Transverse colon (tissue), 4 donors: Measurements from ENCODE around the gene NRAS. TPM values are rescaled to one million over a fixed set of nuclear protein-coding genes. Genes with fewer than 3 reads are reported as not detected.

Experiments used
- DNase-seq: peaks from one replicate; pipeline ENCODE4 v3.0.0-alpha.2; 2019
- H3K27ac ChIP-seq, 4 donors: fragments of 200-600 bp; sonication (generic); 2 replicates each; pipeline ENCODE4 v1.5.1; 2016 to 2018; ENCODE audit warnings: inconsistent platforms in 4 of 4
- H3K27me3 ChIP-seq: fragments of 200-600 bp; sonication (generic); 2 replicates; pipeline ENCODE4 v1.5.1; 2017; ENCODE audit warnings: inconsistent platforms
- H3K36me3 ChIP-seq, 4 donors: fragments of 200-600 bp; sonication (generic); 2 replicates each; pipeline ENCODE4 v1.5.1; 2017 to 2019; ENCODE audit warnings: inconsistent platforms in 4 of 4
- H3K4me1 ChIP-seq, 4 donors: fragments of 200-600 bp; sonication (generic); 2 replicates each; pipeline ENCODE4 v1.5.1; 2017 to 2020; ENCODE audit warnings: inconsistent platforms in 4 of 4
- H3K4me3 ChIP-seq, 4 donors: fragments of 200-600 bp; sonication (generic); 1 replicate in 1 of 4; 2 replicates in 3 of 4; pipeline versions ENCODE4 v1.5.1 to v1.6.1; 2017 to 2019; ENCODE audit warnings: inconsistent platforms in 4 of 4
- H3K9me3 ChIP-seq, 2 donors: fragments of 200-600 bp; sonication (generic); 2 replicates each; pipeline ENCODE4 v1.5.1; 2017 to 2019; ENCODE audit warnings: inconsistent platforms in 2 of 2
- CTCF ChIP-seq, 5 experiments: fragments of 200-600 bp in 3 of 5; fragments of 450-650 bp in 2 of 5; sonication (generic) in 3 of 5; IDR thresholded peaks; 1 replicate in 2 of 5; 2 replicates in 3 of 5; pipeline ENCODE4 v1.5.1; 2016 to 2017; ENCODE audit warnings: antibody characterized with exemption in 5 of 5, inconsistent platforms in 3 of 5, mild to moderate bottlenecking in 2 of 5, moderate library complexity in 1 of 5
- EP300 ChIP-seq: sonication (generic); formaldehyde crosslinking; IDR thresholded peaks from one replicate; pipeline ENCODE4 v1.6.1; 2017; ENCODE audit warnings: antibody characterized with exemption, low read depth
- POLR2A ChIP-seq: fragments of 450-650 bp; IDR thresholded peaks from one replicate; pipeline ENCODE4 v1.6.1; 2016; ENCODE audit warnings: antibody characterized with exemption, mild to moderate bottlenecking, moderate library complexity
- POLR2AphosphoS5 ChIP-seq, 3 donors: sonication (generic); formaldehyde crosslinking; IDR thresholded peaks; one replicate each; pipeline ENCODE4 v1.6.1; 2016; ENCODE audit warnings: antibody characterized with exemption in 3 of 3
- WGBS, 2 donors: methylation state at CpG; one replicate each; pipeline ENCODE4 v1.1.5; 2018; ENCODE audit warnings: low coverage in 1 of 2; 5-methylcytosine and 5-hydroxymethylcytosine counted together
- in situ Hi-C, 4 donors: fragments of 200-750 bp; cut with MboI; loops; one replicate each; pipeline versions ENCODE4 v1.15.0 to v1.15.1; 2017; ENCODE audit warnings: low sequenced_read_pairs in 3 of 4, low pct_ligation_motif_present in 1 of 4, low pct_unique_long_range_greater_than_20kb in 1 of 4
- intact Hi-C: fragments of 100-400 bp; cut with DNase I; formaldehyde crosslinking; loops from one replicate; pipeline ENCODE4 v1.15.1; 2023; ENCODE audit warnings: low total_unique reads
- total RNA-seq, 4 donors: library from RNA; depleted of rRNA; stranded (reverse); fragments of >200 nt; gene quantifications; one replicate each; pipeline ENCODE4 v1.1.0, GENCODE V29; 2016

Gene NRAS
- total RNA-seq, 4 donors from 2014 or later, result 14.5 to 56.3 (median 44.6) TPM

DNA sequence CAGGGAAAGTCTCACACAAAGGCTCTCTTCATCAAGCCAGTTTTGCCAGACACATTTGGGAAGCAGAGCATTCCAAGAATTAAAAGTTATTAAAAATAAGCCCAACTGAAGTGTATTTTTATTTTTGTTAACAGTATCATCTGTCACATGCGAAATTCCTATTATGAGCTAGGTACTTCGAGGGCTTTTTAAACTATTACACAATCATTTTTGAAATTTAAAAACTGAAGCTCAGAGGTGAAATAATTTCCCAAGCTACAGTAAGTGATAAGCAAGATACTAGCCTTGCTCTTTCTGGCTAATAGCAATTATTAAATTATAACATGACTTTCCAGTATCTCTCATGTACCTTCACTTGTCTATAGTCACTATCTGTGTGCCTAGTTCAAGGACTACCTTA, 12.0 kb upstream of the NRAS start:
- TF ChIP-seq EP300, result no peak
- TF ChIP-seq POLR2AphosphoS5 (IDR thresholded peaks at IDR 0.05), result no peak
- no peak for TF ChIP-seq CTCF (IDR thresholded peaks at IDR 0.05)
- no peak for TF ChIP-seq POLR2A
- WGBS, 2 donors, result 90 to 94% methylated on average over 2 of the region's 2 CpGs
- no peak for DNase-seq
- in situ Hi-C loops (no loop called here), intact Hi-C loops (no loop called here)
- Histone ChIP-seq H3K4me3 (no peak overlapping the region), H3K4me1 (peaks cover 0 to 3% (median 0%) of the 10 kb centered on the region in 4 donors), H3K27me3 (no peaks in the 10 kb centered on the region), H3K27ac (no peak overlapping the region), H3K9me3 (no peaks in the 10 kb centered on the region), H3K36me3 (peaks cover 0 to 88% (median 40%) of the 10 kb centered on the region in 4 donors)

DNA sequence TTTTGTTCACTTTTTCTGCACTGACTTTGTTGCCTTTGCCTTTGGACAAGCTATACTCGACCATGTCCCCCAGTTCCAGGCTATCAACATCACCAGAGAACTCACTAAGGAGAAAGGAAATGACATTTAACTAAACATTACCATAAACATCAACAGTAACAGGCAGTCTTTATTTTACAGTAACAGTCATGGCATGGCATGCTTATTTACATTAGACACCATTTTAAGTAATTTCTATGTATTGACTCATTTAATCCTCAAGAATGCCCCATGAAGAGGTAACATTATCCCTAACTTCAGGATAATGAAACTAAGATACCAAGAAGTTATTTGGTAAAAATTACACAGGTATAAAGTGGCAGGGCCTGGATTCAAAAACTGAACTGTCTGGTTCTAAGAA, 8.7 kb upstream of the NRAS start:
- 88 to 92% methylated on average over 1 of the region's 1 CpG for WGBS, 2 donors
- no peaks in the 10 kb centered on the region for H3K27me3 ChIP-seq
- H3K4me1 ChIP-seq, result peaks cover 0 to 3% (median 0%) of the 10 kb centered on the region in 4 donors
- no peak overlapping the region for H3K4me3 ChIP-seq
- intact Hi-C loops (no loop called here), in situ Hi-C loops (no loop called here)
- no peak for DNase-seq
- peaks cover 0 to 85% (median 39%) of the 10 kb centered on the region in 4 donors for H3K36me3 ChIP-seq
- no peak for TF ChIP-seq CTCF (IDR thresholded peaks at IDR 0.05)
- TF ChIP-seq POLR2A, result no peak
- no peaks in the 10 kb centered on the region for H3K9me3 ChIP-seq
- H3K27ac ChIP-seq, result no peak overlapping the region

GRCh38 chr1:114723915-114724314, 7.3 kb upstream of the NRAS start:
- H3K27me3 ChIP-seq, result no peaks in the 10 kb centered on the region
- intact Hi-C loops (no loop called here), in situ Hi-C loops (loop anchor here in 1 of 4 donors (25.0 kb wide), 1 partner anchor 137 kb away; the partner anchor contains the start of gene BCAS2)
- WGBS, 2 donors, result 67 to 100% methylated on average over 1 of the region's 1 CpG
- DNase-seq, result no peak
- H3K4me1 ChIP-seq, result peaks cover 0 to 8% (median 2%) of the 10 kb centered on the region in 4 donors
- H3K9me3 ChIP-seq, result no peaks in the 10 kb centered on the region
- peaks cover 0 to 86% (median 40%) of the 10 kb centered on the region in 4 donors for H3K36me3 ChIP-seq
- TF ChIP-seq POLR2A (no peak), CTCF (IDR thresholded peaks at IDR 0.05) (no peak), POLR2AphosphoS5 (IDR thresholded peaks at IDR 0.05) (no peak), EP300 (no peak)
- H3K4me3 ChIP-seq, result no peak overlapping the region
- no peak overlapping the region for H3K27ac ChIP-seq

DNA sequence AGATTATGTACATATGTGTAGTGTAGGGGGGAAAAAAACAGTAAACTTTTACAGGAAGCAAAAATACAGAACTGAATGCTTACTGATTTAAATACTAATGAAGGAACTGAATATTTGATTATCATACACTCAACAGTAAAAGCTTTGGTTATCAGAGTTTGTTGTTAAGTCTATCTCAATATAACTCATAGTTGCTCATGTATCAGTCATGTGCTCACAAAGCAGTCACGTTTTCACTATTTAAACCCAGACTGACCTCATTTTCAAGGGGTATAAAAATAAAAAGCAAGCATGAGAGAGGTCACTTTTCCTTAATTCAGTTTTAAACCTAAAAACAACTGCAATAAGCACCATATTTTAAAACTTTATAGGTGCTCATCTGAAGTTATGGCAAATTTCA, 6.9 kb upstream of the NRAS start:
- DNase-seq, result no peak
- WGBS, 2 donors, result 0 to 22% methylated on average over 1 of the region's 1 CpG
- intact Hi-C loops, result no loop called here
- H3K36me3 ChIP-seq, result peaks cover 0 to 90% (median 39%) of the 10 kb centered on the region in 4 donors
- no peak overlapping the region for H3K27ac ChIP-seq
- in situ Hi-C loops, result loop anchor here in 1 of 4 donors (25.0 kb wide), 1 partner anchor 136 kb away; the partner anchor contains the start of gene BCAS2
- H3K4me1 ChIP-seq, result peaks cover 0 to 8% (median 2%) of the 10 kb centered on the region in 4 donors
- no peak for TF ChIP-seq EP300
- no peak for TF ChIP-seq POLR2A
- TF ChIP-seq POLR2AphosphoS5 (IDR thresholded peaks at IDR 0.05), result no peak
- no peaks in the 10 kb centered on the region for H3K27me3 ChIP-seq
- H3K4me3 ChIP-seq, result no peak overlapping the region
- H3K9me3 ChIP-seq, result no peaks in the 10 kb centered on the region

GRCh38 chr1:114720492-114720891, 3.9 kb upstream of the NRAS start:
- Histone ChIP-seq H3K27ac (no peak overlapping the region), H3K9me3 (no peaks in the 10 kb centered on the region), H3K4me3 (no peak overlapping the region), H3K4me1 (peaks cover 8 to 20% (median 10%) of the 10 kb centered on the region in 4 donors), H3K36me3 (peaks cover 0 to 75% (median 31%) of the 10 kb centered on the region in 4 donors), H3K27me3 (no peaks in the 10 kb centered on the region)
- in situ Hi-C loops (loop anchor here in 1 of 4 donors (25.0 kb wide), 1 partner anchor 133 kb away; the partner anchor contains the start of gene BCAS2), intact Hi-C loops (no loop called here)
- DNase-seq, result no peak
- WGBS, 2 donors, result 42 to 88% methylated on average over 3 to 4 of the region's 4 CpGs
- TF ChIP-seq POLR2A (no peak), EP300 (no peak), CTCF (IDR thresholded peaks at IDR 0.05) (no peak), POLR2AphosphoS5 (IDR thresholded peaks at IDR 0.05) (no peak)
